Amygdala (tissue), 56 donors: Measurements from ENCODE around the gene CLBA1.
A peak's percentile ranks its signal among the peaks of the same experiment; 100 is the strongest.
"Not testable (repeated sequence)": the region's sequence is repeated elsewhere in the genome, so short reads cannot be mapped to it uniquely, and the experiment has no call there.

Experiments used
- DNase-seq, 56 donors: peaks; one replicate each; lab custom pipeline; 2025; lab: John Stamatoyannopoulos, UW

Gene CLBA1

DNA sequence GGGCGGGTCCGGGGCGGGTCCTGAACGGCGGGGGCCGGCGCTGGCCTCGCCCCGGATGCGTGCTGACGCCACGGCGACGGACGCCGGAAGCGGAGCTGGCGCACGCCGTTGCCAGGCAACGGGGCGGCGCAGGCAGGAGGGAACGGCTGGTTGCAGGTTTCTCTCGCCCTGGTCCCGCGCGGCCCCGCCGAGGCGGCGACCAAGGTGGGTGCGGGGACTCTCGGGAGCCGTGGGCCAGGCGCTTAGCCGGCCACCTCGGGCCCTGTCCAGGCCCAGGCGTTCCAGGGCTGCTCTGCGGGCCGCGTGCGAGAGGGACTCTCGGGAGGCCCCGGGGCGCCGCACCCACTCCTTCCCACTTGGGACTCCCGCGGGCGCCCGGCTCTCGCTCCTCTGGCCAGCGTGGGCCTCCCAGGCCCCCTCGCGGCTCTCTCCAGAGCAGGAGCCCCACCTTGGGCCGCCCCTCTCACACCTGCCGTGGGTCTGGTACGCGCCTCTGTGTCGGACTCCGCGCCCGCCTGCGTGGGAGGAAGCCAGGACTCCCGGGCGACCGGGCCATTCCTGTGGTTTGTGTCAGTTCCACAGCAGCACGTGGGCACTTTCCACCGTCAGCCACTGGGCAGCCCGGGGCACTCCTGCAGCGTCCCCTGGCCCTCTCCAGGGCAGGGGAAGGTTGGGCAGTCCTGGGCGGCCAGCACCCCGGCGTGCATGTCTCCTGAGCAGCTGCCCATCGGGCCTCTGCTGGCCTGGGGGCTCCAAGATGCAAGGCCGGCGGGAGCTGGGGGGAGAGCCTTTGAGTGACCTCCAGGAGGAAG, at the start of gene CLBA1:
Gene CLBA1, plus strand, starts transcription at position 114 of the 812 bp plus-strand sequence. Its CDS starts 644 bp downstream, at position 758.
- peak in 54 of 56 donors; percentile 27 to 91 (median 74) for DNase-seq

DNA sequence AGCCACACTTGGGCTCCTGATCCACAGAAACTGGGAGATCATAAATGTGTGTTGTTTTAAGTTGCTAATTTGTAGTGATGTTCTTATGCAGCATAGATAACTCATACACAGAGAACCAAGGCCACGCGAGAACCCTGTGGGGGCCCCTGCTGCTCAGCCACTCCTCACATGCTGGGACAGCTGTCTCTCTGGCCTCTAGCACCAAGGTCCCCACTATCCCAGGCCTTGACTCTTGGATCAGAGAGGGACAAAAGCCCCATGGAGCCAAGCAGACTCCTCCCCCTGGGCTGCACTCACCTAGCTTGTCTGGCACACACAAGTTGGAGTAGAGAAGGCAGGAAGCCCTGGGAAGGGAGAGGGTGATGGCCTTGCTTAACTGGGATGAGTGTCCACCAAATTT, 49.6 kb upstream of the CLBA1 start:
- no peak for DNase-seq

- no peak for DNase-seq
These were observed 49.0 kb upstream of the CLBA1 start for GRCh38 chr14:104936361-104937155.

DNA sequence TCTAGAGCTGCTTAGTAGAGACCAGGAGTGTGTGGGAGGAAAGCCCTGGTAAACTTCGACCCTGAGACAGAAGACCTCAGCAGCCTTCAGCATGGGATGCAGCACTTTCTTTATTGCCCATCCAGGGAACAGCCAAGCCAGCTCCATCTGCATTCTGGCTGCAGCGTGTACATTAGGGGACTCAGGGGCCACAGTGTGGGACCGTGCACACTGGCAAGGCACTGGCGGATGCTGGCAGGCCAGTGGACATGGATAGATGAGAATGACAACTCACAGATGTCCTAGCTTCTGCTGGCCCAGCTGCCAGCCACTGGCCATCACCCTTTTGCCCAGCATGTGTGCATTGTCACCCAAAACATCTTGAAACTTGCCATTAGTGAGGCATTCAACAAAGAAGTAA, 48.4 kb upstream of the CLBA1 start:
- DNase-seq: no peak

- DNase-seq: no peak
These were observed 47.8 kb upstream of the CLBA1 start for GRCh38 chr14:104937694-104938365.

DNA sequence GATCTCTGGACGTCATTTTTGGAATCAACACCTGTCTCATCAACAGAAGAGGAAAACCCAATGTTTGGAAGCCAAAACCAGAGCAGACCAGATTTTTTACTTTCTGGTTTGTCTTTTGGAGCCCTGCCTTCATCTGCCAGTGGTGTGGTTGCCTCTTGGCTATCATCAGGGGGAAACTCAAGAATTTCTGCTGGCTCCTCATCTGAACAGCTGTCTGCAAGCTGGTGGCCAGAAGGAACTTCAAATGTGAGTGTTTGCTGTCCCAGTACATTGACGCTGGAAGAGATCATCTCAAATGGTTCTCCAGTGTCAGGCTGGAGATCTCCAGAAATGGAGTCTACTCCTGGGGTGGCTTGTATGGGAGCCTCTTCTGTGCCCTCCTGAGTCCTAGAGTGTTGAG, 47.2 kb upstream of the CLBA1 start:
- no peak for DNase-seq

DNA sequence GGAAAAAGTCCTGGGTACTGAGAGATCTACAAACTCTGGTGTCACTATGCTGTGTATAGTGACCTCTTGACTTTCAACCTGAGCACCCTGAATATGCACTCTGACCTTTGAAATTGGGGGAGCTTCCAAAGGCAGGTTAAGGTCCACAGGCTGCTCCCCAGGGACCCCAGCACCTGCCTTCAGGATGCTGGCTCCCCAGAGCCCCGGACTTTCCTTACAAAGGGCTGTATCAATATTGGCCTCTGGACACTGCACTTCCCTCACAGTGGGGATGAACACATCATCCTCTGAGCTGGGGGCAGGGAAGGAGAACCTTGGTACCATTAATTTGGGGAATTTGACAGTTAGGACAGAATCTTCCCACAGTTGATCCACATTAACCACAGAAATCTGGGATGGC, 46.6 kb upstream of the CLBA1 start:
- no peak for DNase-seq

DNA sequence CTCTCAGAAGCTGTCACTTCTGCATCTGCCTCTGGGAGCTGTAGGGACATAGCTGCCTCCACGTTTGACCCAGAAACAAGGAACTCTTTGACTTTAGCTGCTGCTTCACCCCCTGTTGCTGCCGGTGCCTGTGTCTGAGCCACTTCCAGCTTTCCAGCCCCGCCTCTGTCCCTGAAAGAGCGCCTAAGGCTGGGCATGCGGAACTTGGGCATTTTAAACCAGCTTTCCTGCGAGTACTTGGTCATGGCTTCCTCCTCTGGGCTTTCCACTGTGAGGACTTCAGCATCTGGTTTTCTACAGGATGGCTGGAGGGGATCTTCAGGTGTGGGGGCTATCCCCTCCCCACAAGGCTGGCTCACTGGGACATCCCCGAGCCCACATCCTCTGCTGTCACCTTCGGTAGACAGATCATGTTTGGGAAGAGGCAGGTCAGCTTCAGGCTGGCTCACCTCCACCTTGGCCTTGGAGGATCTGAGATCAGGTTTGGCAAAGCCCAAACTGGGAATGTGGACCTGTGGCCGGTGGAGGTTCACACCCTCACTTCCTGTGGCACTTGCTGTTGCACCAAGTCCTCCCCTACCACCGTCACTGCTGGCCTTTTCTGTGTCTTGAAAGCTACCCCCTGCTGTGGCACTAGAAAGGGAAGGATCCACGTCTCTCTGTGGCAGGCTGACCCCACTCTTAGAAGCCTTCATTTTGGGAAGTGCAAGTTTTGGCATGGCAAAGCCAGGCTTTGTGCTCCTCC, 45.8 kb upstream of the CLBA1 start:
- peak in 1 of 56 donors; percentile 9 for DNase-seq

GRCh38 chr14:104940526-104941150, 45.0 kb upstream of the CLBA1 start:
- DNase-seq: no peak

GRCh38 chr14:104941508-104942365, 43.9 kb upstream of the CLBA1 start:
- no peak for DNase-seq

DNA sequence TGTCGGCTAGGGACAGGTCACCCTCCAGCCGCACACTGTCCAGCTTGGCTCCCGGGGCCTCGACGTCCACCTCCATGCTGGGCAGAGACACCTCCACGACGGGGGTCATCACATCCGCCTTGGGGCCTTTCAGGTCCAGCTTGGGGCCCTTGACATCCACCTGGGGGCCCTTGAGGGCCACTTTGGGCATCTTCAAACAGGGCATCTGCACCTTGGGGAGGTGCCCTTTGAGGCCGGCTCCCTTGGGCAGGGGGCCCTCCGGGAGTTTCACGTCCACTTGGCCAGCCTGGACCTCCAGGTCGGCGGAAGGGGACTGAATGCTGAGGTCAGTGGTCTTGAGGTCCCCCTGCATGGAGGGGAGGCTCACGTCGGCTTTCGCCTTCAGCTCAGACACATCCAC, 43.0 kb upstream of the CLBA1 start:
- no peak for DNase-seq

DNA sequence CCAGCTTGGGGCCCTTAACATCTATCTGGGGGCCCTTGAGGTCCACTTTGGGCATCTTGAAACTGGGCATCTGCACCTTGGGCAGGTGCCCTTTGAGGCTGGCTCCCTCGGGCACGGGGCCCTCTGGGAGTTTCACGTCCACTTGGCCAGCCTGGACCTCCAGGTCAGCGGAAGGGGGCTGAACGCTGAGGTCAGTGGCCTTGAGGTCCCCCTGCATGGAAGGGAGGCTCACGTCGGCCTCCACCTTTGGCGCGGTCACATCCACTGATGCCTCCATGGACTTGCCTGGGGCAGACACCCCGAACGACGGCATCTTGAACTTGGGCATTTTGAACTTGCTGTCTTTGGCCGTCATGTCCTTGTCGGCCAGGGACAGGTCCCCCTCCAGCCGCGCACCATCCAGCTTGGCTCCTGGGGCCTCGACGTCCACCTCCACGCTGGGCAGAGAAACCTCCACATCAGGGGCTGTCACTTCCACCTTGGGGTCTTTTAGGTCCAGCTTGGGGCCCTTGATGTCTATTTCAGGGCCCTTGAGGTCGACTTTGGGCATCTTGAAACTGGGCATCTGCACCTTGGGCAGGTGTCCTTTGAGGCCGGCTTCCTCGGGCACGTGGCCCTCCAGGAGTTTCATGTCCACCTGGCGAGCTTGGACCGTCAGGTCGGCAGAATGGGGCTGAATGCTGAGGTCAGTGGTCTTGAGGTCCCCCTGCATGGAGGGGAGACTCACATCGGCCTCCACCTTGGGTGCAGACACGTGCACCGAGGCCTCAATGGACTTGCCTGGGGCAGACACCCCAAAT, 42.2 kb upstream of the CLBA1 start:
- not testable (repeated sequence) for DNase-seq

DNA sequence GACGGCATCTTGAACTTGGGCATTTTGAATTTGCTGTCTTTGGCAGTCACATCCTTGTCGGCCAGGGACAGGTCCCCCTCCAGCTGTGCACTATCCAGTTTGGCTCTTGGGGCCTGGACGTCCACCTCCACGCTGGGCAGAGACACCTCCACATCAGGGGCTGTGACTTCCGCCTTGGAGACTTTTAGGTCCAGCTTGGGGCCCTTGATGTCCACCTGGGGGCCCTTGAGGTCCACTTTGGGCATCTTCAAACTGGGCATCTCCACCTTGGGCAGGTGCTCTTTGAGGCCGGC, 41.6 kb upstream of the CLBA1 start:
- DNase-seq: not testable (repeated sequence)

DNA sequence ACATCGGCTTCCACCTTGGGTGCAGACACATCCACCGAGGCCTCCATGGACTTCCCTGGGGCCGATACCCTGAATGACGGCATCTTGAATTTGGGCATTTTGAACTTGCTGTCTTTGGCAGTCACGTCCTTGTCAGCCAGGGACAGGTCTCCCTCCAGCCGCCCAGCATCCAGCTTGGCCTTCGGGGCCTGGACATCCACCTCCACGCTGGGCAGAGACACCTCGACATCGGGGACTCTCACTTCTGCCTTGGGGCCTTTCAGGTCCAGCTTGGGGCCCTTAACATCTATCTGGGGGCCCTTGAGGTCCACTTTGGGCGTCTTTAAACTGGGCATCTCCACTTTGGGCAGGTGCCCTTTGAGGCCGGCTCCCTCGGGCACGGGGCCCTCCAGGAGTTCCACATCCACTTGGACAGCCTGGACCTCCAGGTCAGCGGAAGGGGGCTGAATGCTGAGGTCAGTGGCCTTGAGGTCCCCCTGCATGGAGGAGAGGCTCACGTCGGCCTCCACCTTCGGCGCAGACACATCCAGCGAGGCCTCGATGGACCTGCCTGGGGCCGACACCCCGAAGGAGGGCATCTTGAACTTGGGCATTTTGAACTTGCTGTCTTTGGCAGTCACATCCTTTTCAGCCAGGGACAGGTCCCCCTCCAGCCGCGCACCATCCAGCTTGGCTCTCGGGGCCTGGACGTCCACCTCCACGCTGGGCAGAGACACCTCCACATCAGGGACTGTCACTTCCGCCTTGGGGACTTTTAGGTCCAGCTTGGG, 41.0 kb upstream of the CLBA1 start:
- not testable (repeated sequence) for DNase-seq

GRCh38 chr14:104945266-104945665, 40.3 kb upstream of the CLBA1 start:
- not testable (repeated sequence) for DNase-seq

- not testable (repeated sequence) for DNase-seq
These were observed 39.3 kb upstream of the CLBA1 start for GRCh38 chr14:104945986-104946965.
